Body of pancreas (tissue), 4 donors: Measurements from ENCODE around the gene SLX4IP. TPM values are rescaled to one million over a fixed set of nuclear protein-coding genes. Genes with fewer than 3 reads are reported as not detected.
A peak's percentile ranks its signal among the peaks of the same experiment; 100 is the strongest.

Experiments
- ATAC-seq: fragments of 150-250 bp; one replicate; pipeline ENCODE4 v1.9.1; 2016
- DNase-seq, 4 donors: peaks; one replicate each; pipeline ENCODE4 v3.0.0-alpha.2; 2019
- H3K27ac ChIP-seq, 4 donors: fragments of 200-600 bp; sonication (generic); 1 replicate in 3 of 4; 2 replicates in 1 of 4; pipeline versions ENCODE4 v1.5.1 to v1.6.1; 2016 to 2019; ENCODE audit warnings: mild to moderate bottlenecking in 1 of 4, mixed read lengths in 1 of 4, moderate library complexity in 1 of 4
- H3K27me3 ChIP-seq, 2 donors: fragments of 200-600 bp; sonication (generic); one replicate each; pipeline ENCODE4 v1.6.0; 2016; ENCODE audit warnings: mild to moderate bottlenecking in 1 of 2
- H3K36me3 ChIP-seq, 2 donors: fragments of 200-600 bp; sonication (generic); replicated peaks in 1 of 2; 2 replicates each; pipeline ENCODE4 v1.5.1; 2016; ENCODE audit warnings: low read depth in 2 of 2; ENCODE audit not compliant: insufficient read depth in 1 of 2
- H3K4me1 ChIP-seq: fragments of 200-600 bp; sonication (generic); one replicate; pipeline ENCODE4 v1.6.0; 2016
- H3K4me3 ChIP-seq, 2 donors: fragments of 200-600 bp; sonication (generic); 1 replicate in 1 of 2; 2 replicates in 1 of 2; pipeline ENCODE4 v1.5.1; 2016 to 2019
- H3K9me3 ChIP-seq, 3 donors: fragments of 200-600 bp; sonication (generic); 1 replicate in 2 of 3; 2 replicates in 1 of 3; pipeline ENCODE4 v1.5.1; 2016
- CTCF ChIP-seq, 7 experiments: fragments of 450-650 bp in 4 of 7; fragments of 200-600 bp in 3 of 7; sonication (generic) in 3 of 7; IDR thresholded peaks; one replicate each; pipeline ENCODE4 v1.5.1; 2016 to 2019; ENCODE audit warnings: antibody characterized with exemption in 7 of 7
- POLR2A ChIP-seq, 3 donors: fragments of 450-650 bp; IDR thresholded peaks; one replicate each; pipeline ENCODE4 v1.6.1; 2016; ENCODE audit warnings: antibody characterized with exemption in 3 of 3, mild to moderate bottlenecking in 2 of 3
- WGBS, 2 donors: methylation state at CpG; one replicate each; pipeline ENCODE4 v1.1.5; 2017; 5-methylcytosine and 5-hydroxymethylcytosine counted together
- intact Hi-C: fragments of 100-400 bp; cut with DNase I; formaldehyde crosslinking; loops from one replicate; pipeline ENCODE4 v1.15.1; 2023
- total RNA-seq, 2 donors: library from RNA; depleted of rRNA; stranded (reverse); fragments of >200 nt; gene quantifications; one replicate each; pipeline ENCODE4 v1.1.0, GENCODE V29; 2016

Gene SLX4IP
- total RNA-seq, 2 donors from 2014 or later, result 4.3 to 4.7 TPM

DNA sequence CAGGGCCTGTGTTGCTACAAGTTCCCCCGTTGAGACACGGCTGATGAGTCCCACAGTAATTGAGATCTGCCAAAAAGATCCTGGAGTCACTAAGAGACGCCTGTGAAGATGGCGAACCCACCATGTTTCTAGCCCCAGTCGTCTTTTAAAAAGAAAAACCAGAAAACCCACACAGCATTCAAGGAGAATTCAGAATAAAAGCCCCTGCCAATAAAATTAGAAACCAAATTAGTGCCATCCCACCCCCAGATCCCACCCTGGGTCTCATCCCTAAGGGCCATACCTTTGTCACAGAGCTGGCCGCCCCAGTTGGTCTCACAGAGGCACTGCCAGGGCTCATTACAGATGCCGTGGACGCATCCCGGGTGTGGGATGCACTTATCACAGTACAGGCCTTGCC, 217.1 kb downstream of the SLX4IP start:
- no peak for ATAC-seq
- 81 to 84% methylated on average over 8 to 9 of the region's 9 CpGs for WGBS, 2 donors
- intact Hi-C loops, result no loop called here
- H3K27me3 ChIP-seq, result no peaks in the 10 kb centered on the region
- peaks cover 5 to 43% of the 10 kb centered on the region in 2 donors for H3K36me3 ChIP-seq
- H3K9me3 ChIP-seq, result no peaks in the 10 kb centered on the region
- H3K4me3 ChIP-seq, result no peak overlapping the region
- peak overlapping the region in 3 of 4 donors; percentile 62 to 79 (median 73) for H3K27ac ChIP-seq
- DNase-seq, result no peak
- TF ChIP-seq CTCF (IDR thresholded peaks at IDR 0.05), result no peak
- no peak for TF ChIP-seq POLR2A (IDR thresholded peaks at IDR 0.05)
- peaks cover 54% of the 10 kb centered on the region for H3K4me1 ChIP-seq

DNA sequence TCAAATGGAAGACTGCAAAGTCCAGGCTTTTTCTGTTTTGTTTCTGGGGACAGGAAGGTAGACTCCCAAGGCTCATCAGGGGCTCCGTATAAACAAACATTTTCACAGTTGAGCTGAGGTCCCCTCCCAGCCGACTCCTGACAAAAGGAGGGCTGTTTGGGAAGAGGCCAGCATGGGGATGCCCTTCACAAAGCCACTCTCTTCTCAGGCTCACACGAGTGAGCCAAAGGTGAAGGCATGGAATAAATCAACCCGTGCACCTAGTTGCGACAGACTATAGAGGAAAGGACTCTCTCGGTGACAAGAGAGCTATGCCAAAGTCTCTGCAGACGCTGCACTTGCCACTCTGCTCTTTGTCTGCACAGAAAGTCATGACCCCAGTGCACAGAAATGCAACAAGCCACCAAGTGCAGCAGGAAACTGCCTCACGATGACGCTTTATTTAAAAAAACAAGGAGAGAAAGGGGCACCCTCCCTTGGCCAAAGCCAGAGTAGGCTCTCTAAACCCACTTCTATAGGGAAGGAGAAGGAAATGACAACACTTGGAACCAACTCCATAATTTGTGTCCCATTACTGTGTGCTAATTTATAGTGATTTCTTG, 217.7 kb downstream of the SLX4IP start:
- no peaks in the 10 kb centered on the region for H3K9me3 ChIP-seq
- TF ChIP-seq CTCF (IDR thresholded peaks at IDR 0.05) (no peak), POLR2A (IDR thresholded peaks at IDR 0.05) (no peak)
- H3K4me1 ChIP-seq, result peaks cover 60% of the 10 kb centered on the region
- peak overlapping the region in 3 of 4 donors; percentile 62 to 79 (median 73) for H3K27ac ChIP-seq
- no peak overlapping the region for H3K4me3 ChIP-seq
- ATAC-seq (no peak), DNase-seq (peak in 1 of 4 donors; percentile 16)
- peaks cover 5 to 38% of the 10 kb centered on the region in 2 donors for H3K36me3 ChIP-seq
- intact Hi-C loops, result no loop called here
- H3K27me3 ChIP-seq, result no peaks in the 10 kb centered on the region
- WGBS, 2 donors, result 48 to 53% methylated on average over 6 to 9 of the region's 9 CpGs

GRCh38 chr20:10653599-10654249, 218.6 kb downstream of the SLX4IP start:
- TF ChIP-seq CTCF (IDR thresholded peaks at IDR 0.05) (no peak), POLR2A (IDR thresholded peaks at IDR 0.05) (no peak)
- Histone ChIP-seq H3K4me3 (no peak overlapping the region), H3K36me3 (peaks cover 0 to 29% of the 10 kb centered on the region in 2 donors), H3K4me1 (peaks cover 70% of the 10 kb centered on the region), H3K27me3 (no peaks in the 10 kb centered on the region), H3K27ac (peak overlapping the region; percentile 1 to 79 (median 68)), H3K9me3 (no peaks in the 10 kb centered on the region)
- 12 to 18% methylated on average over 12 to 13 of the region's 13 CpGs for WGBS, 2 donors
- ATAC-seq, result peak; percentile 15
- peak in 2 of 4 donors; percentile 56 to 62 for DNase-seq
- intact Hi-C loops, result no loop called here

DNA sequence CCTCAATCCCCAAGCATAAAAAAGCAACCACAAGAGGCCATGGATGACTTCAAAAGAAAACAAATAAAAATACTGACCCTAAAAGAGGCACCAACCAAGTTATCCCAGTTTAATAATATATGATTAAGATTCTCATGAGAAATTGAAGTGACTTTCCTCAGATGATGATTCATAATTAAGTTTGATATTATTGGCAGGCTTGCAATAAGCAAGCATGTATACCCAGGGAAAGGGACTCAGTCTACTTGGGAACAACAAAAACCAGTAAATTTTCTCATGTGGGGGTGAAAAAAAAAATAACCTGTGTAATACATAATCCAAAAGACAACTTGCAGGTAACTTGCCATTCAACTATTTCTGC, 219.1 kb downstream of the SLX4IP start:
- peaks cover 75% of the 10 kb centered on the region for H3K4me1 ChIP-seq
- H3K9me3 ChIP-seq, result no peaks in the 10 kb centered on the region
- intact Hi-C loops, result no loop called here
- H3K36me3 ChIP-seq, result peaks cover 0 to 24% of the 10 kb centered on the region in 2 donors
- no peaks in the 10 kb centered on the region for H3K27me3 ChIP-seq
- TF ChIP-seq CTCF (IDR thresholded peaks at IDR 0.05) (no peak), POLR2A (IDR thresholded peaks at IDR 0.05) (no peak)
- H3K27ac ChIP-seq, result peak overlapping the region; percentile 62 to 82 (median 76)
- no peak overlapping the region for H3K4me3 ChIP-seq
- no peak for DNase-seq
- ATAC-seq, result no peak
